Left renal cortex interstitium (tissue), 4 donors: Measurements from ENCODE around the gene UTF1. TPM values are rescaled to one million over a fixed set of nuclear protein-coding genes. Genes with fewer than 3 reads are reported as not detected.
"Not testable (repeated sequence)": the region's sequence is repeated elsewhere in the genome, so short reads cannot be mapped to it uniquely, and the experiment has no call there.

Experiments used
- DNase-seq, 4 donors: peaks; one replicate each; pipeline ENCODE4 v3.0.0-alpha.2; 2013; ENCODE audit warnings: low read depth in 4 of 4, low spot score in 2 of 4, missing footprints in 1 of 4
- polyA plus RNA-seq, 4 donors: library from polyadenylated mRNA; unstranded; fragments of 120-200 nt; gene quantifications; one replicate each; pipeline ENCODE4 v1.2.1, GENCODE V29; 2013; ENCODE audit not compliant: insufficient read length in 4 of 4

UTF1 gene
- polyA plus RNA-seq, 4 donors: 0.09 TPM; not detected in 3

DNA sequence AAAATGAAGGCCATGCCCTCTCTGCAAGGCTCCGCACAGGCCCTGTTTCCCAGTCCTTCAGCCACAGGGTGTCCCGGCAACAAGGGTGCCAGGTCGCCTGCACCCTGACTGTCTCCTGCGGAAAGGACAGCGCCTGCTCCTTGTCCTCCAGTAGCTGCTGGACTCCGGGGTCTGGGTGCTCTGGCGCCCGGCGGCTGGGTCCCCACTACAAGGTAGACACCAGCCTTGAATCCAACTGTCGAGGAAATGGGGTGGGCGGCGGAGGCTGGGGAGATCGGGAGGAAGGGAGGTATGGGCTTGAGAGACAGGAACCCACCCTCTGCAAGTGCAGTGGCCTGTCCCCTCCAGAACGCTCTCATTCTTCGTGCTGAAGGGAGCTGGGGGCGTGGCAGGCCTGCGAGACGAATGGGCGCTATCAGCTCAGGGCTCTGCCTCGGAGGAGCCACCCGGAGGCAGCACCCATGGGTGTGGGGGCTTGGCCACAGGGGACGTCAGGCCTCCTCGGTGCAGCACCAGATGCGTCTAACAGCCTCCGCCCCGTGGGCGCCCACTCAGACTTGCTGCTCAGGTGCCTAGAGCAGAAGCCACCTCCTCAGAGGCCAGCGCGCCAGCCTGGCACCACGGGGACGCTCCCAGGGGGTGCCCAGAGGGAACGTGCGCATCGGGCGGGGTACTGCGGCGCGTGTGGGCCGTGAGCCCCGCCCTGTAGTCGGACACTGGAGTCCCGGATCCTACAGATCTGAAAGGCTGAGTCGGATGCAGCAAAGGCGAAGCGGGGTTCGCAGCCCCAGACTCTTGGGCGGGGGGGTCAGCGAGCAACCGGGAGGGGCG lies 31.1 kb downstream of the UTF1 start:
- no peak for DNase-seq

DNA sequence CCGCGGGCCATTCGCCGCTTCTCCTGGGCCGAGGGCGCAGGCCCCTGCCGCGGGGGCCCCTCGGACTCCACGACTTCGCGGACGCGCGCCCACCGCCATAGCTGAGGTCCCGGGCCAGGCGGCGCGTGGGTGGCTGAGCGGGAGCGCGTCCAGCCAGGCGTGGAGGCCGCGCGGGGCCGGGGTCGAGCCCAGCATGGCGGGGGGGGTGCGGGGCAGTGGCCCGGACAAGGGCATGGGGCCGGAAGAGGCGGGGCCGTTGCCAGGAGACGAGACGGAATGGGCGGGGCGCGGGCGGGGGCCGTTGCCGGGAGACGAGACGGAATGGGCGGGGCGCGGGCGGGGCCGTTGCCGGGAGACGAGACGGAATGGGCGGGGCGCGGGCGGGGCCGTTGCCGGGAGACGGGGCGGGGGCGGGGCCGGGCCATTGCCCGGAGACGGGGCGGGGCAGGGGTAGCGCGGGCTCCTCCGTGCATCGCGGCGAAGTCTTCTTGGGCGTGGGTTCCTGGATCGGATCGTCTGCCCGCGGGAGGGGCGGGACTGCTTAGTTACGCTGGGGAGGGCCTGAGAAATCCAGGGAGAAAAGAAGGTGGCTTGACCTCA lies 31.8 kb downstream of the UTF1 start:
- no peak for DNase-seq

DNA sequence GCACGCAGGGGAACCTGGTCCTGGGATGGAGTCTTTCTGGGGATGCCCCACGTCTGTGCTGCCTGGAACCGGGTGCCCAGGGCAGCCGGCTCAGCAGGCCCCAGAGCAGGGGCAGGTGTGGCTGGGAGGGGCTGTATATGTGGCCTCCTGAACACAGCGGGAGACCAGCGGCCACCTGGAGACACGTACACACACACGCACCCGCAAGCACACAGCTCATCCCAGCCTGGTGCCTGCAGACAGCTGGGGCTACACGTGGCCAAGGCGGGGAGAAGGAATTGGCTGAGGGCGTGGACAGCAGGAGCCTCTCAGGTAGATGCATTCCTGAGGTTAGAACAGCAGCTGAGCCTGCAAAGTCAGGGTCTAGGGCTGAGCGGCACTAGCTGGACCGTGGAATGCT lies 32.7 kb downstream of the UTF1 start:
- DNase-seq: no peak

DNA sequence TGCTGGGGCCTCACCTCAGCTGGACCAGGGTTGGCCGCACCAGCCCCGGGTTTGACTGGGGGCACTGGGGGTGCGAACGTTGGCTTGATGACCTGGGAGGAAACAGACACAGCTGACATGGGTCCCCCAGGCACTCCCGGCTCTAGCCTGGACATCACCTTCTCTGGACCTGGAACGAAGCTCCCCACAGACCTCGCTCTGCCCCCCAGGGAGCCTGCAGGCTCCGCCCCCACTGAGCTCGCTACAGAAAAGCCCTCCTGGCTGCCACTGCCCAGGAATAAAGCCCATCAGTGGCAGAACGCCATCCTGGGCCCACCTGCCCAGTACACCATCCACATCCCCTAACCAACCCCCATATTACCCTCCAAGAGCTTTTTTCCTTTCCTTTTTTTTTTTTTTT lies 33.7 kb downstream of the UTF1 start:
- no peak for DNase-seq

DNA sequence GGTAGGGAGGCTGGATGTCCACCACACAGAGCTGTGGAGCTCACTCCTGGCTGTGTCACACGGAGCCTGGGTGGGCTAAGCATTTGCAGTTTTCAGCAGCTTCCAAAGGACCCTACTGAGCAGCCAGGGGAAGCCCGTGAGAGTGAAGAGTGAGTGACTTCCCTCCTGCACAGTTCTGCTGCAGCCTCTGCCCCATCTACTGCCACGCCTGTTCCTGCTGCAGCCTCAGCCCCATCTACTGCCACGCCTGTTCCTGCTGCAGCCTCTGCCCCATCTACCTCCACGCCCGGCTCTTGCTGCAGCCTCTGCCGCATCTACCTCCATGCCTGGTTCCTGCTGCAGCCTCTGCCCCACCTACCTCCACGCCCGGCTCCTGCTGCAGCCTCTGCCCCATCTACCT lies 34.4 kb downstream of the UTF1 start:
- DNase-seq: no peak

DNA sequence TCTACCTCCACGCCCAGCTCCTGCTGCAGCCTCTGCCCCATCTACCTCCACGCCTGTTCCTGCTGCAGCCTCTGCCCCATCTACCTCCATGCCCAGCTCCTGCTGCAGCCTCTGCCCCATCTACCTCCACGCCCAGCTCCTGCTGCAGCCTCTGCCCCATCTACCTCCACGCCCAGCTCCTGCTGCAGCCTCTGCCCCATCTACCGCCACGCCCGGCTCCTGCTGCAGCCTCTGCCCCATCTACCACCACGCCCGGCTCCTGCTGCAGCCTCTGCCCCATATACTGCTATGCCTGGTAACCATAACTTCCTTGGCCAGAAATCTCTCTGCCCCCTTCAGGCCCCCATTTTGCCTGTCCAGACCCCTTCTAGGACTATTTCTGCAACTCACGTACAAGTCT lies 35.0 kb downstream of the UTF1 start:
- not testable (repeated sequence) for DNase-seq

DNA sequence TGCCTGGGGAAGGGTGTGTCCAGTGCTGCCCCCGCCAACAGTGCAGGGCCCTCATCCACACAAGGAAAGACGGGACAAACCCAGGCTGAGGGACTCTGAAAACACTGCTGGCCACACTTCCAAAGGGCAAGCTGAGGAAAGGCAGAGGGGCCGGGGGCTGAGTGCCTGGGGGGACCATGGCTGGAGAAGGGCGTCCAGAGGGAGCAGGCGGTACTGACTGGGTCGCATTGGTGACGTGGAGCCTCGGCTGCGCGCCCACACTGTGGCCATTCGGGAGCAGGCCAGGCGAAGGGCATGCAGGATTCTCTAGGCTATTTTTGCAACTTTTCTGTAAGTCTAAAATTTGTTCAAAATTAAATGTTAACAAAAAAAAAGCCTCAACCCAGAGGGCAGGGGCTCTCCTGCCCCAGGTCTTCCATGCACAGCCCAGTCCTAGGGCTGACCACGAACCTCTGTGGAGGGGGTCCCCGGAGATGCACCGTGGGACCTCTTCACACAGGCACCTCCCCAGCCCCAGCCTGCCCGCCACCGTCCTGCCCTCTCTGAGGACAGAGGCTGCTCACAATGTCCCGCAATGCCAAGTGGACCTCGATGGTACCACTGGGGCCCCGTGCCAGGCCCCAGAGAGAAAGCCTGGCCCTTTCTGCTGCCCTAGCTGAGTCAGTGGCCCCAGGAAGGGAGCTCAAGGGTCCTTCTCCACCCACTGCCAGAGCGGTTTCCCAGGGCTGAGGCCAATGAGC lies 36.2 kb downstream of the UTF1 start:
- no peak for DNase-seq

DNA sequence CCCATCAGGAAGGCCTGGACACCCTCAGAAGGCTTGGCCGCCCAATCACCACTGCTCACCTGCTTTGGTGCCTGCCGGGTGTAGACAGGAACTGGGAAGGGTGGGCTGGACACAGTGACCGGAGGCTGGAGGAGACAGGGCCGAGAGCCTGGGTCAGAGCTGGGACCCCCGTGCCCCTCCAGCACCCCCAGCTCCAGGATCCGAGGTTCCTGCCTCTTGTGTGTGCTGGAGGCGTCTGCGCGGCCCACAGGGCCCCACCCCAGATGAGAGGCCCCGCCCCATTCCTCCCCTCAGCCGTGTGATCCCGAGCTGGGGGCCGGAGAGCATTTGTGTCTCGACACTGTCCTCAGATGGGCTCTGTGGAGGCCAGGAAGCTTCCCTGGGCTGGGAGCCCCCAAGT lies 37.3 kb downstream of the UTF1 start:
- DNase-seq: no peak

DNA sequence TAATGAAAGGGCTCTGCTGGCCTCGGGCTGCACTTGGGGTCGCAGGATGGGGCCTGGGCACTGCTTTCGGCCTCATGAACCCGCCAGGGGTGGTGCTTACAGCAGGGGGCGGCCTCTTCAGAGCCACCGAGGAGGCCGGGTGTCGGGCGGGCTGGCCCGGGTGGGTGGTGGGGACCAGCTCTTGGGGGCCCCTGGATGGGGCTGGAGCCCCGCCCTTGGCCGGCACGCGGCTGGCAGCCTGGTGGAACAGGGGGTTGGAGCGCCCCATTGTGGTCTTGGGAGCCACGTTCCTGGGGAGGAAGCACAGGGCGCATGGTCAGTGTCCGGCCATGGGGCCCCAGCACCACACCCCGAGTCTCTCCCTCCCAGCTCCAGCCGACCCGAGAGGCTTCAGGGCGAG lies 37.8 kb downstream of the UTF1 start:
- no peak for DNase-seq

DNA sequence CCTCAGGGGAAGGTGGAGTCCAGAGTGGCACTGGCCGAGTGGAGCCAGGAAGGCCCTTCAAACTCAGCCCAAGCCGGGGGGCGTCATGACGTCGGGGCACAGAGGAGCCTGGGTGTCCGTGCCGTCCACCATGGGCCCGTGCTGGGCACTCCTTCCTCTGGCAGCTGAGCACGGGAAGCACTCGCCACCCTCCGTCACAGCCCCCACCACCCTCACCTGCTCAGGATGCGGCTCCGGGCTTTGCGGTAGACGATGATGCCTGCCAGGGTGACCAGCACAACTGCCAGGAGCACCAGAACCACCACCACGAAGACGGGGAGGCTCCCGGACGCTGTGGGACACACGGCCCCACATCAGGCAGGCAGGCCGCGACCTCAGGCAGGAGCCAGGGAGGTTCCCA lies 38.5 kb downstream of the UTF1 start:
- no peak for DNase-seq

DNA sequence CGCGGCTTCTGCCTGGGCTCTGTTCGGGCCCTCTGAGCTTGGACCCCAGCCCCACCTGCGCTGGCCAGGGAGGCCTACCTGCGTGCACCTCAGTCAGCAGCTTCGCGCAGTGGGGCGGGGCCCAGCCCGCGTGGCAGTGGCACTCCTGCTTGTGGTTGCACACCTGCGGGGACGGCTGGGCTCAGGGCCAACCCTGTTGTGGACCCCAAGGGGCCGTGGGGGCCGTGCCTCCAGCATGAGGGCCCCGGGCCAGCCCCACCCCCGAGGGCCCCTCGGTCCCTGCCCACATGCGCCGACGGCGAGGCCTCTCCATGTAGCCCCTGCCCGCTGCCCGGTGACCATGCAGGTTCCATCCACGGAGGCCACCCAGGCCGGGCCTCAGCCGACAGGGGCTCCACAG lies 39.4 kb downstream of the UTF1 start:
- no peak for DNase-seq

DNA sequence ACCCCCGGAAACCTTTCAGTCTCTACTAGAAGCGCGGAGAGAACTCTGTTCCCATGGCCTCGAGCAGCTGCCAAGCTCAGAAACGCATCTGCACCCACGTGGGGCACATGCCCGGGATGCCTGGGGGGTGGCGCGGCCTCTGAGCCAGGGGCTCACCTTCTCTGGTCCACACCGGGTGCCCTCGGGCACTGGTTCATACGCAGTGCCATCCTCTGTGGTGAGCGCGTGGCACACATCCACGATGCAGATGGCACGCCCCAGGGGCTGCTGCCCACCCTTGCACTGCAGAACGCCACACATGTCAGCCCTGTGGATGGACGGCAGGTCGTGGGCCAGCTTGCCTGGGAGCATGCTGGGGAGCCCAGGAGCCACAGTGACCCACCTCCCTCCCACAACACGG lies 40.2 kb downstream of the UTF1 start:
- no peak for DNase-seq

DNA sequence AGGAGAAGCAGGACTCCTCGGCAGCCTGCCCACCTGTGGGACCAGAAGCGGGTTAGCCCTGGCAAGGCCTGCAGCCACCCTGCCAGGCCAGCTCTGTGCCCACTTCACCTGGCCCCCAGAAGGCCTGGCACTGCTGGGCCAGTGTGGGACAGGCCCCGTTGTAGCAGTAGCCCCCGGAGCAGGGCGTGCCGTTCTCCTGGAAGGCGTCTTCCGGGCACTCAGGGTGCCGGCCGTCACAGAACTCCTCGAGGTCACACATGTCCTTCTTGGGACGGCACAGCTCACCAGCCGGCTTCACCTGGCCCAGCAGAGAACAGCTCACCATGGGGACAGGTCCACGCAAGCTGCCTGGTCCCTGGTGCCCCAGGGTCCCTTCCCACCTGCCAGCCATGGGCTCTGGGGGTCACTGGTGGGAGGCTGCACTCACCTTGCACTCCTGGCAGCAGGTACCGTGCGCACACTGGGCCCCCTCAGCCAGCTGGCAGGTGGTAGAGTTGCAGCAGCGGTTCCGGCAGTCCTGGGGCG lies 40.8 kb downstream of the UTF1 start:
- no peak for DNase-seq

DNA sequence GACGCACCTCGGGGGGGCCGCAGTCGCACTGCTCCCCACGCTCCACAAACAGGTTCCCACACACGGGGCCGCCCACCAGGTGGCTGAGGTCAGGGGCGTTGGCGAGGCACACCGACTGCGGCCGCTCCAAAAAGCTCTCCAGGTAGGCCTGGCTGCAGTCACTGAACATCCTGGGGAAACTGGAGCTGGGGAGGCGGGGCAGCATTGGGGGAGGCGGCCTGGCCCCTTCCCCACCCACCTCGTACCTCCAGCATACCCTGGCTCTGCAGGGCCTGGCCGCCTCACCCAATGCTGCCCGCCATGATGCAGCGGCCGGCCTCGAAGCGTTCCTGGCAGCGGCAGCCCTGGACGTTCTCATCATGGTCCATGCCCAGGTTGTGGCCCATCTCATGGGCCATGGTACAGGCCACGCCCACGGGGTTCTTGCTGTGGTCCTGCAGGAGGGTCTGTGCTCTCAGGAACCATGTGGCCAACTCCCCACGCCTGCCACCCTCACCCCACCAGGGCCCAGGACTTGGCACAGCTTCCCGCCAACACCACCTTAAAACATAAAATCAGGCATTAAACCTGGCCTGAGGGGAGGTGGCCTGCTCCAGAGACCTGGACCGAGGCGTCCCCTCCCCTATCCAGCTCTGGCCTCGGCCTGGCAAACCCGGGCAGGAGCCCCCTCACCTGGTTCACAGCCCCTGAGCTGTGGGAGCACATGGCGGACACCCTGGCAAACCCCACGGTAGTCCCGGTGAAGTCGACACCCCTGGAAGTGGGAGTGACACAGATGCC lies 41.7 kb downstream of the UTF1 start:
- DNase-seq: no peak

DNA sequence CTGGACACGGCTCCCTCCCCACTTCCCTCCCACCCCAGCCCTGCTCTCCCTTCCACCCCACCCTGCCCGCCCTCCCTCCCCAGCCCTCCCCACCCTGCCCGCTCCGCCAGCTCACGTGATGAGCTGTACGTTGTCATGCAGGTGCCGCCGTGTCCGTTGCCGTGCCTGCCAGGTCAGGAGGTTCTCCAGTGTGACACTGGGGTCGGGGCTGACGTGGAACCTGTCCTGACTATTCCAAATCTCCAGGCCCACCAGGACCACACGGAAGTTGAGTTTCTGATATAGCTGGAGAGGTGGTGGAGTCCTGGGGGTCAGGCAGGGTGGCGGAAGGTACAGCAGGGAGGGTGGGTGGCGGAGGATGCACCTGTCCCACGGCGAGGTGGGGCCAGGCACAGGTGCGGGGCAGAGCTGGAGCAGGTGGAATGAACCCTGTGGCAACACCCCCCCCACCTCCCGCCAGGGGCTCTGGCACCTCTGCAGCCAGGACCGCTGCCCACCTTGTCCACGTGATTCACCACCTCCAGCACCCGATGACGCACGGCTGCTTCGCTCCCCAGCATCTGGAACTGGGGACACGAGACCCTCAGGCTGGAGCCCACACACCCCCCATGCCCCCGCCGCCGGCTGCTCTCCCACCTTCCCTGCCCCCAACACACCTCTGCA lies 42.4 kb downstream of the UTF1 start:
- no peak for DNase-seq

DNA sequence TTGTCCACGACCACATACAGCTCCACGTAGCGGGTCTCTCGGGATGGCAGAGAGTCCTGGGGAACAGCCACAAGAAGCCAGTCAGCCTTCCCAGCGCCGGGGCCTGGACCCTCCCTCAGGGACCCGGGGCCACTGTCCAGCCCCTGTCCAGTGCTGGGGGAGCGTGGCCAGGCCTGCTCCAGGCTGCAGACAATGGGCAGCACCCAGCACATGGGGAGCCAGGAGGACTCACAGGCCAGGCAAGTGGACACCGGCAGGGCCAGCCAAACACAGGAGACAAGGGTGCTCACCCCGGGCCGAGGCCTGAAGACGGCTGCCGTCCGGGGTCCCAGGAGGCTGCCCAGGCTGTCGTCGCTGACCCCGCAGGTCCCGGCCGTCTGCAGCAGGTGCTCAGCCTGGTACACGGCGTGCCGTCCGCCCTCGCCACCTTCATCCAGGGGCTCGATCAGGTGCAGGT lies 43.0 kb downstream of the UTF1 start:
- no peak for DNase-seq

DNA sequence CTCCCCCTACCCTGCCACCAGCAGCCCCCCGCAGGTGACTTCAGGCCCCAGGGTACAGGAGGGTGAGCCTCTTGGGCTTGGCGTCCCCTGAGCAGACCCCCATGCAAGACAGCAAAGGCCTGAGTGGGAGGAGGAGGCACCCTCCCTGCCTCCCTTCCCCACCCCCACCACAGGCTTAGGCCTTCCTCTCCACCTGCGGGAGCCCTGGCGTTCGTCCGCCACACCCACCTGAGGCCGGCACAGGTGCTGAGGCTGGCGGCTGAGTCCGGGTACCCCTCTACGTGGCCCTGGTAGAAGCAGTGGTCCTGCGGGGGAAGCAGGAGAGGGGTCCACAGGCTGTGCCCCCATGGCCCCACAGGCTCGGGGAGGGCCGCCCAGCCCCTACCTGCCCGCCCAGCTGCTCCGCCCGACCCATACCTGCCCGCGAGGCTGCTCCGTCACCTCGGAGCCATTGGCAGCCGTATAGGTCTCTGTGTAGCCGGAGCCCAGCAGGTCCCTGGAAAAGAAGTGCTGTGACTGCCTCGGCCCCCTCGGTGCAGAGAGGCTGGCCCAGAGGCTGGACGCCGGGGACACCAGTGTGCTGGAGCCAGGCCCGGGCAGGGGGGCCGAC lies 43.6 kb downstream of the UTF1 start:
- no peak for DNase-seq

DNA sequence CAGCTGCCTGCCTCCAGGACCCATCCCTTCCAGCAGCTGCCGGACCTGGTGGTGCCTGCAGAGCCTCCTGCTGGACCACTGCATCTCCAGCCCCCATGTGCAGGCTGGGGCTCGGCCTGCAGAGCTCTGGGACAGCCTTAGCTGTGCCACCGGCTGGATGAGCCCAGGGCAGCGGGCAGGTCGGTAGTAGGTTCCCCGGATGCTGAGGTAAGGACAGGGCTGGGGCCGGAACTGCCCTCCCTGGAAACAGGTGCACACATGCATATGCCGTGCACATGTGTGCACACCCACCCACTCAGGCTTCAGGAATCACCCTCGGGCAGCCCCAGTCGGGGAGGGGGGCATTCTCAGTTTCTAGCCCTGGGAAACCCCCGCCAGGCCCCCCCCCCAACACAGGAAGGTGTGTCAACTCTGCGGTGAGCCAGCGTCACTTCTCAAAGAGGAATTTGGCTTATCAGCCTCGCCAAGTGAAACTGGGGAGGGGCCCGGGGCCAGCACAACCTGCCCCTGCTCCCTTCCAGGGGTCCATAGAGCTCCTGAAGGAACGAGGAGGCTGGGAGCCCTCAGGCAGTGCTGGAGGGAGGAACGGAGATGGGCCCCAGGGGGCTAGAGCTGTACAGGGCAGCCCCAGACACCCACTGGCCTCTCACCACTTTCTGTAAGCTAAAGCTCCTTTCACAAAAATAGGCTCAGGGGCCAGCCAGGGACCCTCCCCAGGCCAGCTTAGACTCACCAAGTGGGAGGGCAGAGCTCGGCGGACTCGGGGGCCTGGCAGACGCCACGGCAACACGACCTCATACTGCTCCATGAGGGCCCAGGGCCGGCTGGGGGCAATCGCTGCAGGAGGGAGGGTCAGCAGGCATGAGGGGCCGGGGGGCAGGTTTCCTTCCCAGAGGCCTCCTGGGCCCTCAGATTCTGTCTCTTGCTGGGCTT lies 45.0 kb downstream of the UTF1 start:
- no peak for DNase-seq

DNA sequence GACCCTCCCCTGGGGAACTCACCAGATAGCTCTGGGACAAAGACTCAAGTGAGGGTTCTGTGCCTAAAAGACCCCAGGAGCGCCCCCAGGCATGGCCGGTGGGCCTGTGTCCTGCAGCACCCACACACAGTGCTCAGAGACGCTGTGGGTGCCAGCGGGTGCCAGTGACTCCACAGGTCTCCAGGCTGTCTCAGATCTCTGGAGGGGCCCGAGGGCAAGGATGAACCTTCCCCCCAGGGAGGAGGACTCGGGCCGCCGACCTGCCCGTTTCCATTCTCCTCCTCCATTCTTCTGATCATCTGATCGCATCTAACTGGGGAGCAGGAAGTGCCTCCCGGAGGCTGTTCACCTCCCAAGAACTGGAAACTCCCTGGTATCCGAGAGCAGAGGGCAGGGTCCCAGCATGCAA lies 45.7 kb downstream of the UTF1 start:
- no peak for DNase-seq
